Duodenal mucosa (tissue), 2 donors: Measurements from ENCODE around the gene ZFYVE28.

Source experiments
- H3K27ac ChIP-seq: one replicate; pipeline ENCODE4 v1.7.0; 2013; ENCODE audit warnings: low read depth, low read length
- H3K27me3 ChIP-seq, 2 donors: one replicate each; pipeline ENCODE4 v1.7.0; 2013; ENCODE audit warnings: low read length in 2 of 2, control low read depth in 1 of 2; ENCODE audit not compliant: insufficient read depth in 2 of 2, control insufficient read depth in 1 of 2
- H3K36me3 ChIP-seq, 2 donors: one replicate each; pipeline ENCODE4 v1.7.0; 2013; ENCODE audit warnings: low read length in 2 of 2, control low read depth in 1 of 2; ENCODE audit not compliant: insufficient read depth in 2 of 2, control insufficient read depth in 1 of 2
- H3K4me1 ChIP-seq, 2 donors: one replicate each; pipeline ENCODE4 v1.7.0; 2013; ENCODE audit warnings: low read length in 2 of 2, control low read depth in 1 of 2; ENCODE audit not compliant: insufficient read depth in 2 of 2, control insufficient read depth in 1 of 2
- H3K4me3 ChIP-seq, 2 donors: one replicate each; pipeline ENCODE4 v1.7.0; 2013; ENCODE audit warnings: low read length in 2 of 2, low read depth in 1 of 2
- H3K9ac ChIP-seq, 2 donors: one replicate each; pipeline ENCODE4 v1.7.0; 2013; ENCODE audit warnings: low read length in 2 of 2, low read depth in 1 of 2
- H3K9me3 ChIP-seq, 2 donors: one replicate each; pipeline ENCODE4 v1.7.0; 2013; ENCODE audit warnings: low read length in 2 of 2, control low read depth in 1 of 2; ENCODE audit not compliant: control insufficient read depth in 1 of 2

ZFYVE28 gene

GRCh38 chr4:2245787-2246275 is 172.6 kb downstream of the ZFYVE28 start:
- Histone ChIP-seq H3K4me1 (peaks cover 17 to 24% of the 10 kb centered on the region in 2 donors), H3K36me3 (peaks cover 10 to 28% of the 10 kb centered on the region in 2 donors), H3K27me3 (no peaks in the 10 kb centered on the region), H3K4me3 (no peak overlapping the region), H3K27ac (no peak overlapping the region), H3K9me3 (no peaks in the 10 kb centered on the region), H3K9ac (no peak overlapping the region)

- Histone ChIP-seq H3K27me3 (no peaks in the 10 kb centered on the region), H3K9ac (no peak overlapping the region), H3K4me3 (no peak overlapping the region), H3K4me1 (peaks cover 23 to 30% of the 10 kb centered on the region in 2 donors), H3K9me3 (no peaks in the 10 kb centered on the region), H3K27ac (no peak overlapping the region), H3K36me3 (peaks cover 6 to 22% of the 10 kb centered on the region in 2 donors)
Observed at GRCh38 chr4:2245057-2245786, 173.2 kb downstream of the ZFYVE28 start.

GRCh38 chr4:2243681-2244380 is 174.6 kb downstream of the ZFYVE28 start:
- Histone ChIP-seq H3K9ac (peak overlapping the region in 1 of 2 donors; percentile 25), H3K36me3 (peaks cover 6 to 8% of the 10 kb centered on the region in 2 donors), H3K27me3 (no peaks in the 10 kb centered on the region), H3K4me1 (peaks cover 35 to 43% of the 10 kb centered on the region in 2 donors), H3K9me3 (no peaks in the 10 kb centered on the region), H3K27ac (no peak overlapping the region), H3K4me3 (no peak overlapping the region)

GRCh38 chr4:2241410-2242353 is 176.8 kb downstream of the ZFYVE28 start, which contains the start of the genes HAUS3 and POLN:
Gene HAUS3, minus strand, starts transcription at chr4:2242121. Its CDS starts 1,175 bp downstream, at chr4:2240946.
Gene POLN, minus strand, starts transcription at chr4:2242121. Its CDS starts 12,890 bp downstream, at chr4:2229231.
- H3K27me3 ChIP-seq, result no peaks in the 10 kb centered on the region
- no peaks in the 10 kb centered on the region for H3K9me3 ChIP-seq
- H3K36me3 ChIP-seq, result peaks cover 0 to 10% of the 10 kb centered on the region in 2 donors
- H3K4me3 ChIP-seq, result peak within 1 kb of the TSS; percentile 90 to 96
- H3K4me1 ChIP-seq, result peaks cover 35 to 43% of the 10 kb centered on the region in 2 donors
- peak within 1 kb of the TSS; percentile 81 to 95 for H3K9ac ChIP-seq
- H3K27ac ChIP-seq, result peak within 1 kb of the TSS; percentile 60

GRCh38 chr4:2241003-2241402 is 177.4 kb downstream of the ZFYVE28 start:
- no peaks in the 10 kb centered on the region for H3K9me3 ChIP-seq
- H3K4me1 ChIP-seq, result peaks cover 35 to 43% of the 10 kb centered on the region in 2 donors
- peaks cover 0 to 10% of the 10 kb centered on the region in 2 donors for H3K36me3 ChIP-seq
- peak overlapping the region; percentile 90 to 96 for H3K4me3 ChIP-seq
- H3K27me3 ChIP-seq, result no peaks in the 10 kb centered on the region
- H3K27ac ChIP-seq, result peak overlapping the region; percentile 60
- H3K9ac ChIP-seq, result peak overlapping the region; percentile 81 to 95

GRCh38 chr4:2236944-2237666 is 181.3 kb downstream of the ZFYVE28 start:
- H3K9ac ChIP-seq, result no peak overlapping the region
- H3K4me1 ChIP-seq, result peaks cover 21 to 24% of the 10 kb centered on the region in 2 donors
- H3K27ac ChIP-seq, result no peak overlapping the region
- H3K9me3 ChIP-seq, result no peaks in the 10 kb centered on the region
- H3K36me3 ChIP-seq, result peaks cover 8 to 16% of the 10 kb centered on the region in 2 donors
- no peak overlapping the region for H3K4me3 ChIP-seq
- no peaks in the 10 kb centered on the region for H3K27me3 ChIP-seq

GRCh38 chr4:2231082-2231481 is 187.4 kb downstream of the ZFYVE28 start:
- Histone ChIP-seq H3K4me1 (no peaks in the 10 kb centered on the region), H3K9me3 (no peaks in the 10 kb centered on the region), H3K36me3 (peaks cover 8 to 14% of the 10 kb centered on the region in 2 donors), H3K9ac (no peak overlapping the region), H3K4me3 (no peak overlapping the region), H3K27me3 (no peaks in the 10 kb centered on the region), H3K27ac (no peak overlapping the region)

- Histone ChIP-seq H3K36me3 (peaks cover 0 to 16% of the 10 kb centered on the region in 2 donors), H3K4me3 (no peak overlapping the region), H3K9ac (no peak overlapping the region), H3K9me3 (no peaks in the 10 kb centered on the region), H3K4me1 (no peaks in the 10 kb centered on the region), H3K27ac (no peak overlapping the region), H3K27me3 (no peaks in the 10 kb centered on the region)
Observed at GRCh38 chr4:2226261-2226660, 192.2 kb downstream of the ZFYVE28 start.

- H3K9me3 ChIP-seq, result no peaks in the 10 kb centered on the region
- H3K4me1 ChIP-seq, result no peaks in the 10 kb centered on the region
- H3K27ac ChIP-seq, result no peak overlapping the region
- peaks cover 0 to 12% of the 10 kb centered on the region in 2 donors for H3K36me3 ChIP-seq
- no peak overlapping the region for H3K4me3 ChIP-seq
- H3K9ac ChIP-seq, result no peak overlapping the region
- H3K27me3 ChIP-seq, result no peaks in the 10 kb centered on the region
Observed at GRCh38 chr4:2222838-2223237, 195.6 kb downstream of the ZFYVE28 start.
